Upper lobe of right lung (tissue), 1 donor: ENCODE data around the gene HYAL2. TPM values are rescaled to one million over a fixed set of nuclear protein-coding genes. Genes with fewer than 3 reads are reported as not detected.
A peak's percentile ranks its signal among the peaks of the same experiment; 100 is the strongest.

Experiments
- ATAC-seq: fragments of 200-7000 bp; cut with Tn5 transposase; one replicate; pipeline ENCODE4 v1.9.1; 2020; ENCODE audit warnings: mild to moderate bottlenecking, moderate library complexity
- DNase-seq: peaks from one replicate; pipeline ENCODE4 v3.0.0-alpha.2; 2020
- H3K27ac ChIP-seq: fragments of 200-600 bp; one replicate; pipeline ENCODE4 v1.8.0; 2022
- H3K27me3 ChIP-seq: fragments of 200-600 bp; one replicate; pipeline ENCODE4 v1.8.0; 2022; ENCODE audit warnings: mild to moderate bottlenecking
- H3K36me3 ChIP-seq: fragments of 200-600 bp; one replicate; pipeline ENCODE4 v1.8.0; 2022
- H3K4me1 ChIP-seq: fragments of 200-600 bp; one replicate; pipeline ENCODE4 v1.8.0; 2022
- H3K4me3 ChIP-seq: fragments of 200-600 bp; one replicate; pipeline ENCODE4 v1.8.0; 2022; ENCODE audit warnings: mild to moderate bottlenecking
- H3K9me3 ChIP-seq: fragments of 200-600 bp; one replicate; pipeline ENCODE4 v1.8.0; 2022
- CTCF ChIP-seq: fragments of 200-600 bp; IDR thresholded peaks from one replicate; pipeline ENCODE4 v1.8.0; 2022; ENCODE audit warnings: antibody characterized with exemption
- intact Hi-C: fragments of 100-400 bp; cut with DNase I; formaldehyde crosslinking; loops from one replicate; pipeline ENCODE4 v1.11.0; 2022
- long read RNA-seq: library from polyadenylated mRNA; unstranded; transcript quantifications from one replicate; pipeline ENCODE4 v2.0.0, GENCODE V29; 2021
- total RNA-seq: library from RNA; stranded (reverse); fragmentation: NEBNext Ultra II Directional; extraction: Animal tissue kit (Norgen Biotek cat#: 25700); gene quantifications from one replicate; pipeline ENCODE4 v1.2.1, GENCODE V29; 2021
- donor health status: DM: no; HTN: yes; CAD: no; lungs with severe emphysema.

The HYAL2 gene
- 303 TPM for total RNA-seq
- long read RNA-seq, full-length matches to known transcripts, result 1,227 of 1,357 reads
- long read RNA-seq, partial matches to known transcripts, result 49 of 1,357 reads
- long read RNA-seq, other reads (novel, unspliced or antisense), result 81 of 1,357 reads

GRCh38 chr3:50322386-50323091 is at the start of gene HYAL2:
Gene HYAL2, minus strand, starts transcription at chr3:50322745. Its CDS starts 2,256 bp downstream, at chr3:50320489.
- peaks cover 64% of the 10 kb centered on the region for H3K4me1 ChIP-seq
- H3K4me3 ChIP-seq, result peak within 1 kb of the TSS; percentile 66
- DNase-seq, result peak; percentile 77
- H3K27ac ChIP-seq, result peak within 1 kb of the TSS; percentile 98
- peaks cover 32% of the 10 kb centered on the region for H3K36me3 ChIP-seq
- H3K9me3 ChIP-seq, result no peaks in the 10 kb centered on the region
- TF ChIP-seq CTCF, result no peak
- H3K27me3 ChIP-seq, result no peaks in the 10 kb centered on the region
- intact Hi-C loops, result no loop called here
- ATAC-seq, result peak; percentile 1

DNA sequence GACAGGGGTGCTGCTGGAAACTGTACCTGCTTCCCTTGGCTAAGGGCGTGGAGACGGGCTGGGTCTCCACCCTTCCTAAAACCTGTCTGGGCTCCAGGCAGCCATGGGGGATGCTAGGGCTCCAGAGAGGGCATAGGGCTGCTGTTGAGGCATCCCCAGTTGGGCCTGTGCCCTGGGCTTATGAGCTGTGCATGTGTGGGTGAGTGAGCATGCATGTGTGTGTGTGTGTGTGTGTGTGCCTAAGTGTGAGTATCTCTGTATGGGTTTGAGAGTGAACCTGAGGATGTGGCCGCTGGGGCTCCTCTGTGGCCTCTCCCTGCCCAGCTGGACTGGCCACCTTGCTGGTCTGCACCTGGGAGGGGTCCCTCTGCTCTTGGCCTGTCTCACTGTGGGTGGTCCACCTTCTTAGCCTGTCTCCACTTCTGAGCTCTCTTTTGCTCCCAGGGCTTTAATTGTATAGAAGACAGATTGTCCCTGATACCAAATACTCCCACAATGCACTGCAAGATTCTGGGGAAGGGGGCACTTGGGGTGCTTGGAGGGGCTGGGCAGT is 48.7 kb upstream of the HYAL2 start:
- ATAC-seq (no peak), DNase-seq (no peak)
- Histone ChIP-seq H3K27ac (no peak overlapping the region), H3K27me3 (no peaks in the 10 kb centered on the region), H3K36me3 (no peaks in the 10 kb centered on the region), H3K4me3 (no peak overlapping the region), H3K4me1 (no peaks in the 10 kb centered on the region), H3K9me3 (no peaks in the 10 kb centered on the region)
- TF ChIP-seq CTCF, result no peak
- intact Hi-C loops, result no loop called here

DNA sequence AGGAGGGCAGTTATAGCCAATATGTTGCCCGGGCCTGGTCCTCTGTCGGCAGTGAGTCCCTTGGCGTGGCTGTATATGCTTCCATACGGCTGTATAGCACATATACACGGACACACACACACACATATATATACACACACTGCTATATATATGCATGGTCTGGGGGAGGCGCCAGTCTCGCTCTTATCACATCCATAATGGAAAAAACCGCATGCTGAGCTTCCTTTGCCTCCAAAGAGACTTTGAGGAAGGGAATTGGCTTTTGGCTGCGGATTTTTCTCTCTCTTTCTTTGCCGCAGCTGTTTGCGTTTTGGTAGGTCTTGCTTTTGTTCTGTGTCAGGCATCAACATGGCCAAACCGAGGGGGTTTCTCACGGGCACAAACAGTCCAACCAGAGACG is 48.0 kb upstream of the HYAL2 start:
- no peak overlapping the region for H3K4me3 ChIP-seq
- H3K9me3 ChIP-seq, result no peaks in the 10 kb centered on the region
- intact Hi-C loops, result no loop called here
- H3K4me1 ChIP-seq, result no peaks in the 10 kb centered on the region
- no peak overlapping the region for H3K27ac ChIP-seq
- ATAC-seq (no peak), DNase-seq (no peak)
- no peaks in the 10 kb centered on the region for H3K36me3 ChIP-seq
- TF ChIP-seq CTCF, result no peak
- H3K27me3 ChIP-seq, result no peaks in the 10 kb centered on the region

GRCh38 chr3:50369012-50369670 is 46.6 kb upstream of the HYAL2 start:
- intact Hi-C loops, result no loop called here
- H3K4me1 ChIP-seq, result peaks cover 6% of the 10 kb centered on the region
- no peak for ATAC-seq

GRCh38 chr3:50365842-50366220 is 43.3 kb upstream of the HYAL2 start:
- Histone ChIP-seq H3K4me1 (peaks cover 7% of the 10 kb centered on the region), H3K36me3 (no peaks in the 10 kb centered on the region), H3K27me3 (no peaks in the 10 kb centered on the region), H3K9me3 (no peaks in the 10 kb centered on the region), H3K4me3 (peak overlapping the region; percentile 55), H3K27ac (no peak overlapping the region)
- no peak for TF ChIP-seq CTCF
- ATAC-seq (no peak), DNase-seq (no peak)
- intact Hi-C loops, result no loop called here

More at GRCh38 chr3:50369012-50369670, 46.6 kb upstream of the HYAL2 start:
- no peaks in the 10 kb centered on the region for H3K9me3 ChIP-seq
- no peaks in the 10 kb centered on the region for H3K27me3 ChIP-seq
- no peak for DNase-seq
- no peak overlapping the region for H3K4me3 ChIP-seq
- no peaks in the 10 kb centered on the region for H3K36me3 ChIP-seq
- TF ChIP-seq CTCF, result no peak
- no peak overlapping the region for H3K27ac ChIP-seq
